Measurements from ENCODE around the gene ARMC7. TPM values are rescaled to one million over a fixed set of nuclear protein-coding genes. Genes with fewer than 3 reads are reported as not detected.

The ARMC7 gene
- total RNA-seq, 1 experiment from 2014 or later = 26.0 TPM

DNA sequence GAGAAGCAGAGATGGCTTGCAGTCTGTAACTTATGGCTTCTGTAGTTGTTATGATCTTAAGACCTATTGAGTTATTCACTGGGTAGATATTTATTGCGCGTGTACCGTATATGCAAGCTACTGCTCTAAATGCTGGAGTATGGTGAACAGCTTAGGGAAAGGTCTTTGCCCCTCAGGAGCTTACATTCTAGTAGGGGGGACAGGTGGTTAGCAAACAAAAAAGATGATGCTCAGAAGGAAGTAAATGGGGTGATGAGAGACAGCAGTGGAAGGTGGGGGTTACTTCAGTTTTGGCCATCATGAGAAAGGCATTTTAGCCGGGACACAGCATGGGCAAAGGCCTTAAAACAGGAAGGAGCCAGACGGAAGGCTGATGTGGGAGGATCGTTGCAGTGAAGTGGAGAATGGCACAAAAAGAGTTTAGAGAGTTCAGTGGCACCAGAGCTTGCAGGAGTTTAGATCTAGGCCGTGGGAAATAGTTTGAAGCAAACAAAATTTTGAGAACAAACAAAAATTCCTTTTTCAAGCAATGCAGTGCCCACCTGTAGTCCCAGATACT, 2.1 kb downstream of the ARMC7 start:
- H3K9me3 ChIP-seq = no peaks in the 10 kb centered on the region
- peaks cover 8% of the 10 kb centered on the region for H3K4me1 ChIP-seq
- H3K27me3 ChIP-seq (replicated peaks; ENCODE audit: control insufficient read depth, insufficient read depth, low read length) = no peaks in the 10 kb centered on the region
- TF ChIP-seq, protein P1, sequence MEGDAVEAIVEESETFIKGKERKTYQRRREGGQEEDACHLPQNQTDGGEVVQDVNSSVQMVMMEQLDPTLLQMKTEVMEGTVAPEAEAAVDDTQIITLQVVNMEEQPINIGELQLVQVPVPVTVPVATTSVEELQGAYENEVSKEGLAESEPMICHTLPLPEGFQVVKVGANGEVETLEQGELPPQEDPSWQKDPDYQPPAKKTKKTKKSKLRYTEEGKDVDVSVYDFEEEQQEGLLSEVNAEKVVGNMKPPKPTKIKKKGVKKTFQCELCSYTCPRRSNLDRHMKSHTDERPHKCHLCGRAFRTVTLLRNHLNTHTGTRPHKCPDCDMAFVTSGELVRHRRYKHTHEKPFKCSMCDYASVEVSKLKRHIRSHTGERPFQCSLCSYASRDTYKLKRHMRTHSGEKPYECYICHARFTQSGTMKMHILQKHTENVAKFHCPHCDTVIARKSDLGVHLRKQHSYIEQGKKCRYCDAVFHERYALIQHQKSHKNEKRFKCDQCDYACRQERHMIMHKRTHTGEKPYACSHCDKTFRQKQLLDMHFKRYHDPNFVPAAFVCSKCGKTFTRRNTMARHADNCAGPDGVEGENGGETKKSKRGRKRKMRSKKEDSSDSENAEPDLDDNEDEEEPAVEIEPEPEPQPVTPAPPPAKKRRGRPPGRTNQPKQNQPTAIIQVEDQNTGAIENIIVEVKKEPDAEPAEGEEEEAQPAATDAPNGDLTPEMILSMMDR (IDR thresholded peaks at IDR 0.05; ENCODE audit: insufficient read depth in 1 of 2, low read depth in 1 of 2, low read length in 1 of 2, severe bottlenecking in 1 of 2, unreplicated experiment in 1 of 2) = no peak
- Mint-ChIP-seq H3K9me3 (ENCODE audit: unreplicated experiment) (no peaks in the 10 kb centered on the region), H3K27me3 (ENCODE audit: insufficient read depth, unreplicated experiment) (no peaks in the 10 kb centered on the region), H3K36me3 (ENCODE audit: insufficient read depth, unreplicated experiment) (peaks cover 42% of the 10 kb centered on the region), H3K4me1 (ENCODE audit: low read depth, unreplicated experiment) (peaks cover 22% of the 10 kb centered on the region), H3K4me3 (ENCODE audit: unreplicated experiment) (no peak overlapping the region), H3K27ac (ENCODE audit: unreplicated experiment) (no peak overlapping the region)
- TSS peak; percentile 28 for BruUV-seq (replicated peaks)
- ChIA-PET POLR2A (no interaction called here), CTCF (no interaction called here)
- no peaks in the 10 kb centered on the region for H3K36me3 ChIP-seq (ENCODE audit: control insufficient read depth, insufficient read depth, low read length)
- intact Hi-C loops (cut with micrococcal nuclease; ENCODE audit: unreplicated experiment) = no loop called here
- DNase-seq = no peak
- no peak overlapping the region for H3K4me3 ChIP-seq (ENCODE audit: low read depth, low read length)

DNA sequence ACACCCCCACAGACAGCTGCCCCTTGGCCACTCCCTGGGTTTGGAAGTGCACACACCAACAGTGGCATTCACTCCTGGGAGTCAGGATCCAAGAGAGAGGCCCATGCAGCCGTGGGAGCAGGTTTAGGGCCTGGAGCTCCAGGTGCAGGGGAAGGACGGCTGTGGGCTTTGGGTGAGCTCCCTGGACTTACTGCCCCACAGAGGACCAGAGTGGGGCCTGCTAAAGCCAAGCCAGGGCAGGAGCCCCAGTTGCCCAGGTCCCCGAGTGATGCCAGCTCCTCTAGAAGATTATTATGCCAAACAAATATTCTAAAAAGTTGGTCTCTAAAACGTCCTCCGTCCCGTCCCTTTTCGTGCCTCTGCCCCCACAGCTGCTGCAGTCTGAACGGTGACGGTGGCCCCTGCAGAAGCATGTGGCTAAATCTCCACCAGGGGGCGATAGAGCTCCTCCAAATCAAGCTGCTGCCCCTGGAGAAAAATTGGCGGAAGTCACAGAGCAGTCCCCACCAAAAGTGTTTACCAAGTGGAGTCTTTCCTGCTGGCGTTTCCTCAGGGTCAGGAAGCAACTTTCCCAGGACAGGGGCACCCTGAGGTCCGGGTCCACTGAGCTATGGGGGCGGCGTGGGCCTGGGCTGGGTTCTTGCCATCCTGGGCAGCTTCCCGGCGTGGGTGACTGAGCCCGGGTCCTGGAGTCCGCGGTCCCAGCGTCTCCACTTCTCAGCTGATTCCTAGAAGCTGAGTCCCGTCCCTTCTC, 4.2 kb downstream of the ARMC7 start:
- H3K4me1 Mint-ChIP-seq (ENCODE audit: low read depth, unreplicated experiment) = peaks cover 22% of the 10 kb centered on the region
- H3K9me3 ChIP-seq = no peaks in the 10 kb centered on the region
- no peaks in the 10 kb centered on the region for H3K9me3 Mint-ChIP-seq (ENCODE audit: unreplicated experiment)
- peak overlapping the region; percentile 74 for H3K27ac Mint-ChIP-seq (ENCODE audit: unreplicated experiment)
- no peaks in the 10 kb centered on the region for H3K36me3 ChIP-seq (ENCODE audit: control insufficient read depth, insufficient read depth, low read length)
- DNase-seq = peak; percentile 88 to 91
- H3K4me1 ChIP-seq = peaks cover 8% of the 10 kb centered on the region
- BruUV-seq (replicated peaks) = no TSS peak
- POLR2A ChIA-PET = interaction anchor here (0.5 to 1.2 kb wide), 3 partner anchors 36 to 54 kb away, joined by 3 read pairs; no protein-coding TSS in a partner anchor
- H3K27me3 Mint-ChIP-seq (ENCODE audit: insufficient read depth, unreplicated experiment) = no peaks in the 10 kb centered on the region
- intact Hi-C loops (cut with micrococcal nuclease; ENCODE audit: unreplicated experiment) = loop anchor here (1.0 kb wide), 4 partner anchors 17 to 124 kb away; partner anchors contain the start of gene NT5C
- no peaks in the 10 kb centered on the region for H3K27me3 ChIP-seq (replicated peaks; ENCODE audit: control insufficient read depth, insufficient read depth, low read length)
- TF ChIP-seq, protein P1 (IDR thresholded peaks at IDR 0.05; ENCODE audit: insufficient read depth in 1 of 2, low read depth in 1 of 2, low read length in 1 of 2, severe bottlenecking in 1 of 2, unreplicated experiment in 1 of 2) = peak; percentile 94 to 97
- no peak overlapping the region for H3K4me3 ChIP-seq (ENCODE audit: low read depth, low read length)
- H3K4me3 Mint-ChIP-seq (ENCODE audit: unreplicated experiment) = peak overlapping the region; percentile 32
- CTCF ChIA-PET = interaction anchor here (0.5 to 2.5 kb wide), 36 partner anchors 9 to 291 kb away, joined by 3 to 58 read pairs (median 5); partner anchors contain the start of genes GRB2, JPT1, MIF4GD and NT5C
- H3K36me3 Mint-ChIP-seq (ENCODE audit: insufficient read depth, unreplicated experiment) = peaks cover 45% of the 10 kb centered on the region

DNA sequence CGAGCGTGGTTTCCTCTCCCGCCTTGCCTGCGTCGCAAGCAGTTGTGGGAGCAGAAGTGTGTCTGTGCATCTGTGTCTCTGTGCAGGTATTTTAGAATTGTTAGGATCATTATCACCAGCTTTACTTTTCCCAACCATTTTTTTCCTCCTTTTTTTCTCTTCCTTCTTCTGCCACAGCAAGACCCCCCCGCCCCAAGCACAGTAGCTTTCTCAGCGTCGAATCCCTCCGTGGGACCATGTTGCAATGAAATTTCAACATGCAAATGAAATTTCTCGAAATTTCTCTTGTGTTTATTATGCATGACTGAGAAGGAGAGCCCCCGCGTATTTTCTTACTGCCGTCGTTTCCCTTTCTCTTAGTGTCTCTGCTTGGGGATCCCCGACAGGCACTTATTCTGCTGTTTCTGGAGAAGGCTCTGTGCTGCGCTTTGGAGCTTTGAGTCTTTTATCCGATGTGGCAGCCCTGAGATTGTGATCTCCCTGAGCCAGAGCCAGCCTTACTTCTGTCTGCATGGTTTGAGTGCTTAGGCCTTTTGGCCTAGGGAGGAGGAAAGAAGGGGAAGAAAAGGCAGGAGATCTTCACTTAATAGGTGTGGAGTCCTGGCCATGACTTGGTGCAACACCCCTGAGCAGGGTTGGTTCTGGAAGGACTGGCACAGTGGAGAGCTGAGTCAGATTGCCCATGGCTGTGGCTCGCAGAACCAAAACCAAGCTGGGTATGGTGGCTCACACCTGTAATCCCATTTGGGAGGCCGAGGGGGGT, 5.0 kb downstream of the ARMC7 start:
- H3K9me3 Mint-ChIP-seq (ENCODE audit: unreplicated experiment) = no peaks in the 10 kb centered on the region
- peaks cover 22% of the 10 kb centered on the region for H3K4me1 Mint-ChIP-seq (ENCODE audit: low read depth, unreplicated experiment)
- peaks cover 43% of the 10 kb centered on the region for H3K36me3 Mint-ChIP-seq (ENCODE audit: insufficient read depth, unreplicated experiment)
- no peak overlapping the region for H3K4me3 ChIP-seq (ENCODE audit: low read depth, low read length)
- no TSS peak for BruUV-seq (replicated peaks)
- H3K4me1 ChIP-seq = peaks cover 8% of the 10 kb centered on the region
- ChIA-PET POLR2A (interaction anchor here (0.6 kb wide), 1 partner anchor 36 kb away, joined by 3 read pairs; no protein-coding TSS in a partner anchor), CTCF (interaction anchor here (0.6 to 2.5 kb wide), 30 partner anchors 9 to 157 kb away, joined by 3 to 58 read pairs (median 6); partner anchors contain the start of genes JPT1, MIF4GD, NT5C and NUP85)
- H3K36me3 ChIP-seq (ENCODE audit: control insufficient read depth, insufficient read depth, low read length) = no peaks in the 10 kb centered on the region
- intact Hi-C loops (cut with micrococcal nuclease; ENCODE audit: unreplicated experiment) = loop anchor here (1.0 kb wide), 4 partner anchors 17 to 124 kb away; partner anchors contain the start of gene NT5C
- TF ChIP-seq, protein P1 (IDR thresholded peaks at IDR 0.05; ENCODE audit: insufficient read depth in 1 of 2, low read depth in 1 of 2, low read length in 1 of 2, severe bottlenecking in 1 of 2, unreplicated experiment in 1 of 2) = no peak
- no peaks in the 10 kb centered on the region for H3K9me3 ChIP-seq
- no peak for DNase-seq
- H3K27ac Mint-ChIP-seq (ENCODE audit: unreplicated experiment) = peak overlapping the region; percentile 74
- H3K27me3 Mint-ChIP-seq (ENCODE audit: insufficient read depth, unreplicated experiment) = no peaks in the 10 kb centered on the region
- H3K4me3 Mint-ChIP-seq (ENCODE audit: unreplicated experiment) = no peak overlapping the region
- H3K27me3 ChIP-seq (replicated peaks; ENCODE audit: control insufficient read depth, insufficient read depth, low read length) = no peaks in the 10 kb centered on the region
